ENCODE results near the gene RTN4R.

Gene RTN4R

GRCh38 chr22:20221421-20222340 is 46.4 kb downstream of the RTN4R start:
- no peak for TF ChIP-seq CTCF (IDR thresholded peaks at IDR 0.05; ENCODE audit: low read depth, low read length)
- no peak for DNase-seq (ENCODE audit: low read depth, low spot score)
- no peak overlapping the region for H3K4me3 ChIP-seq (ENCODE audit: low read depth, low read length)
- in situ Hi-C loops (cut with HindIII; ENCODE audit: low sequenced_read_pairs), result no loop called here

GRCh38 chr22:20220629-20221026 is 47.5 kb downstream of the RTN4R start:
- TF ChIP-seq CTCF (IDR thresholded peaks at IDR 0.05; ENCODE audit: low read depth, low read length), result no peak
- in situ Hi-C loops (cut with HindIII; ENCODE audit: low sequenced_read_pairs), result no loop called here
- H3K4me3 ChIP-seq (ENCODE audit: low read depth, low read length), result no peak overlapping the region
- no peak for DNase-seq (ENCODE audit: low read depth, low spot score)

- no peak overlapping the region for H3K4me3 ChIP-seq (ENCODE audit: low read depth, low read length)
- TF ChIP-seq CTCF (IDR thresholded peaks at IDR 0.05; ENCODE audit: low read depth, low read length), result no peak
- in situ Hi-C loops (cut with HindIII; ENCODE audit: low sequenced_read_pairs), result no loop called here
These were observed 48.2 kb downstream of the RTN4R start for GRCh38 chr22:20219667-20220628.

GRCh38 chr22:20218987-20219386 is 49.1 kb downstream of the RTN4R start:
- H3K4me3 ChIP-seq (ENCODE audit: low read depth, low read length), result no peak overlapping the region
- TF ChIP-seq CTCF (IDR thresholded peaks at IDR 0.05; ENCODE audit: low read depth, low read length), result no peak
- in situ Hi-C loops (cut with HindIII; ENCODE audit: low sequenced_read_pairs), result no loop called here
- DNase-seq (ENCODE audit: low read depth, low spot score), result no peak

More at GRCh38 chr22:20219667-20220628, 48.2 kb downstream of the RTN4R start:
- DNase-seq (ENCODE audit: low read depth, low spot score), result no peak

- in situ Hi-C loops (cut with HindIII; ENCODE audit: low sequenced_read_pairs), result no loop called here
- no peak for TF ChIP-seq CTCF (IDR thresholded peaks at IDR 0.05; ENCODE audit: low read depth, low read length)
- no peak for DNase-seq (ENCODE audit: low read depth, low spot score)
- H3K4me3 ChIP-seq (ENCODE audit: low read depth, low read length), result no peak overlapping the region
These were observed 49.7 kb downstream of the RTN4R start for GRCh38 chr22:20218326-20218872.

GRCh38 chr22:20217563-20217962 is 50.6 kb downstream of the RTN4R start:
- in situ Hi-C loops (cut with HindIII; ENCODE audit: low sequenced_read_pairs), result no loop called here
- no peak for DNase-seq (ENCODE audit: low read depth, low spot score)
- TF ChIP-seq CTCF (IDR thresholded peaks at IDR 0.05; ENCODE audit: low read depth, low read length), result no peak
- H3K4me3 ChIP-seq (ENCODE audit: low read depth, low read length), result no peak overlapping the region
